ENCODE measurements around the gene HHATL. TPM values are rescaled to one million over a fixed set of nuclear protein-coding genes. Genes with fewer than 3 reads are reported as not detected.

HHATL gene
- total and polyA plus RNA-seq, 8 donors: 0.81 to 6.9 (median 0.90) TPM; not detected in 5

GRCh38 chr3:42702982-42703694 is 540 bp upstream of the HHATL start:
- H3K27ac ChIP-seq: no peak overlapping the region
- intact Hi-C loops (cut with DNase I; ENCODE audit: low total_unique reads): no loop called here
- H3K4me3 ChIP-seq: no peak overlapping the region
- H3K9me3 ChIP-seq: no peaks in the 10 kb centered on the region
- no peaks in the 10 kb centered on the region for H3K36me3 ChIP-seq
- TF ChIP-seq POLR2A (IDR thresholded peaks at IDR 0.05) (no peak), CTCF (IDR thresholded peaks at IDR 0.05) (no peak), POLR2AphosphoS5 (IDR thresholded peaks at IDR 0.05) (no peak), EP300 (IDR thresholded peaks at IDR 0.05) (no peak)
- peaks cover 0 to 4% (median 0%) of the 10 kb centered on the region in 4 donors for H3K4me1 ChIP-seq
- DNase-seq: peak in 1 of 2 donors; percentile 21
- WGBS, 5 donors: 80 to 91% (median 83%) methylated on average over 4 to 6 of the region's 6 CpGs
- H3K27me3 ChIP-seq: peaks cover 0 to 17% (median 0%) of the 10 kb centered on the region in 3 donors

GRCh38 chr3:42701371-42702065 is 1.1 kb downstream of the HHATL start:
- no peak overlapping the region for H3K4me3 ChIP-seq
- peaks cover 0 to 29% (median 0%) of the 10 kb centered on the region in 3 donors for H3K27me3 ChIP-seq
- peaks cover 0 to 4% (median 0%) of the 10 kb centered on the region in 4 donors for H3K4me1 ChIP-seq
- H3K9me3 ChIP-seq: no peaks in the 10 kb centered on the region
- DNase-seq: peak; percentile 54 to 82
- WGBS, 5 donors: 28 to 37% (median 31%) methylated on average over 10 to 15 of the region's 15 CpGs
- H3K36me3 ChIP-seq: no peaks in the 10 kb centered on the region
- no peak for TF ChIP-seq EP300 (IDR thresholded peaks at IDR 0.05)
- no peak for TF ChIP-seq POLR2A (IDR thresholded peaks at IDR 0.05)
- TF ChIP-seq POLR2AphosphoS5 (IDR thresholded peaks at IDR 0.05): no peak
- TF ChIP-seq CTCF (IDR thresholded peaks at IDR 0.05): no peak
- H3K27ac ChIP-seq: no peak overlapping the region
- intact Hi-C loops (cut with DNase I; ENCODE audit: low total_unique reads): no loop called here

GRCh38 chr3:42700366-42701288 is 2.0 kb downstream of the HHATL start:
- Histone ChIP-seq H3K4me1 (peaks cover 0 to 4% (median 0%) of the 10 kb centered on the region in 4 donors), H3K36me3 (no peaks in the 10 kb centered on the region), H3K9me3 (no peaks in the 10 kb centered on the region), H3K4me3 (no peak overlapping the region), H3K27me3 (peaks cover 0 to 29% (median 0%) of the 10 kb centered on the region in 3 donors), H3K27ac (no peak overlapping the region)
- 64 to 78% (median 69%) methylated on average over 11 to 15 of the region's 15 CpGs for WGBS, 5 donors
- intact Hi-C loops (cut with DNase I; ENCODE audit: low total_unique reads): no loop called here
- DNase-seq: peak in 1 of 2 donors; percentile 22
- TF ChIP-seq EP300 (IDR thresholded peaks at IDR 0.05) (no peak), CTCF (IDR thresholded peaks at IDR 0.05) (no peak), POLR2AphosphoS5 (IDR thresholded peaks at IDR 0.05) (no peak), POLR2A (IDR thresholded peaks at IDR 0.05) (no peak)

- intact Hi-C loops (cut with DNase I; ENCODE audit: low total_unique reads): no loop called here
- H3K27me3 ChIP-seq: peaks cover 0 to 29% (median 0%) of the 10 kb centered on the region in 3 donors
- peak in 1 of 2 donors; percentile 17 for DNase-seq
- H3K27ac ChIP-seq: no peak overlapping the region
- H3K9me3 ChIP-seq: no peaks in the 10 kb centered on the region
- H3K36me3 ChIP-seq: no peaks in the 10 kb centered on the region
- 72 to 80% (median 76%) methylated on average over 9 to 10 of the region's 10 CpGs for WGBS, 5 donors
- TF ChIP-seq EP300 (IDR thresholded peaks at IDR 0.05): no peak
- H3K4me1 ChIP-seq: peaks cover 0 to 4% (median 0%) of the 10 kb centered on the region in 4 donors
- no peak overlapping the region for H3K4me3 ChIP-seq
Observed at GRCh38 chr3:42699511-42699971, 3.1 kb downstream of the HHATL start.
